GM21360 (cell line): ENCODE results near the gene FBF1.

Experiments used
- ATAC-seq: cut with Tn5 transposase; IDR thresholded peaks from one replicate; pipeline ENCODE4 v1.9.1; 2021; ENCODE audit warnings: mild to moderate bottlenecking, moderate library complexity; ENCODE audit not compliant: unreplicated experiment

FBF1 gene

DNA sequence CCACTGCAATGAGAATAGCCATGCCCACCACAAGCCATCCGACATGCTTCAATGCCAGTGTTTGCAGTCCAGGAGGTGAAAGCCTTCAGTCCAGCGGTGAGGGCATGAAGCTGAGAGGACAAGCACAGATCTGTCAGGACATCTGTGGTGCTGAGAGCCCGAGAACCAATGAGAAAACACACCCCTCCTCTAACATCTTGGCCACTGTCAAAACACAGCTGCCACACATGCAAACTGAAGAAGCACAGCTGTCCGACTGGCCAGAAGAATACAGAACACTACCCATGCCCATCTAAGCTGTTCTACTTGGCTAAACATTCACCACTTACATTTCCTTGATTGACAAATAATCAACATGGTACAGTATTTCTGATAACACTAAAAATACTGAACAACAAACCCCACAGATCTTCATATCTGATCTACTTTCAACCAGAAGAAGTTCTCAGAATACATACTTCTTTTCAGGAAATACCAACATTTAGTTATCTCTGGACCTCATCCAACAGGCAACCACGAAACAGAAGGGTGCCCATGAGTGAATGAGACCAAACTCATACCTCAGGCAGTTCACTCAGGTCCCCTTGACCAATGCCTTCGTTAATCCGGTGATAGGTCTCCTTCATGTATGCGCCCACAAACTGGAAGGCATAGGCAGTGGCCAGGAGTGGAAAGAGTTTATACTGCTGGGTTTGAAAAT lies 10.2 kb upstream of the FBF1 start:
- no peak for ATAC-seq

DNA sequence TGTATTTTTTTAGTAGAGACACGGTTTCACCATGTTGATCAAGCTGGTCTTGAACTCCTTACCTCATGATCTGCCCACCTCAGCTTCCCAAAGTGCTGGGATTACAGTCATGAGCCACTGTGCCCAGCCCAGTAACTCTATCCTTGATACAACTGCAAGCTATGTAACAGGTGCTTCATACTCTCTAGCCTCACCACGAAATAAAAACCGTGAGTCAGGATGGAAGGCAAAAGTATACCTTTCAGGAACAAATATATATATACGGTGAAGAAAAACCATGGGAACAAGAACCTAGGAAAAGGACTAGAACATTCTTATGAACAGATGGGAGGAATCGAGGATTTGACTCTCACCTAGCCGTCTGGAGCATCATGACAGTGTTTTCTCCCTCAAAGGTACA lies 9.6 kb upstream of the FBF1 start:
- no peak for ATAC-seq

GRCh38 chr17:75945211-75945610 lies 4.4 kb upstream of the FBF1 start:
- ATAC-seq: no peak

- no peak for ATAC-seq
Observed at GRCh38 chr17:75943491-75943890, 2.6 kb upstream of the FBF1 start.

DNA sequence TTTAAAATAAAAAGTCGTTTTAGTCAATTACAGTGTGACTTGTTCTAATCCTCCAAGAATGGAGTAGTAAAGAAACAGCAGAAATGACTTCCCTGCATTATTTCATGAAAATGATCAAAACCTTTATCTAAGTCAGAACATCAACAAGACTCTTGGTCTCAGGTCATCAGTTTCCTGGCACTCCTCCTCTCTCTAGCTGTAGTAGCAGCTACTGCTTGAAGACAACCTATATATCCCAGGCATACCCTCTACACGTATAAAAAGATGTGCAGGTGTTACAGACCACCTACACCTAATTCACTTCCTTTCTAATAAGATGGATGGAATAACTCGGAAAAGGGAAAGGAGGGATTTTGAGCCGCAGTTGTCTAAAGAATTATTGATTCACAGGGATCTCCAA lies 1.6 kb upstream of the FBF1 start:
- no peak for ATAC-seq

DNA sequence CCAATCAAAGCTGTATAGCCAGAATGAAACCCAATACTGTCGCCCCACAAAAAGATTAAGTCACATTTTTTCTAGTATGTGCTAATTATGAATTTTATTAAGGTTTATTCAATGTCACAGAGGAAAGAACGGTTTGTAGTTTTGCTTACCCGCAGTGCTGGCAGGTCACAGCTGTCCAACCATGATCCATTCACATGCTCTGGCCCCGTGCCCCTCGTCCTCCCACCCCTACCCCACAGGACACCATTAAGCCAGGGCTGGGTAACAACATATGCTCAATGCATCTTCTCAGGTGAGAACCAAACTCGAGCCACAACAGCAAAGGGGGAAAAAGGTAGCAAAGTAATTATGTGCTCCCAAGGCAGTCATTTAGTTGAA lies 589 bp upstream of the FBF1 start:
- ATAC-seq: no peak

DNA sequence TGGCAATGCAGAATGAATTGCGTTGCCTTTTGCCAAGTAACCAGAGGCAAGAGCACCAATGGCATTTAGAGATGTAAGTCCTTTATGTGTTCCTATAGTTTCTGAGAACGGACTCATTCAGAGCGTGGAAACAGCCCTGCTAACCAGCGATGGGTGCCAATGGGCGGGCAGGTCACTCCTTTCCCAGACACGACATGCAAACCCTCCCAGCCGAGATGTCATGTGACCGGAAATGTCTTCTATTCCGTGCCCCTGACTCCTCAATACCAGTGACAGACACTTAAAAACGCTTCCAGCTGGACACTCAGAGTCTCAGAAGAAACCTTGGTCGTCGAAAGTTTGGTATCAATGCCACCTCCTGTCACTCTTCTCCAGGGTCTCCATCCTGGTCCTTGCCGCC lies 3.2 kb downstream of the FBF1 start:
- no peak for ATAC-seq

GRCh38 chr17:75933808-75934207 lies 7.0 kb downstream of the FBF1 start:
- ATAC-seq: no peak

GRCh38 chr17:75932852-75933251 lies 8.0 kb downstream of the FBF1 start:
- ATAC-seq: no peak

DNA sequence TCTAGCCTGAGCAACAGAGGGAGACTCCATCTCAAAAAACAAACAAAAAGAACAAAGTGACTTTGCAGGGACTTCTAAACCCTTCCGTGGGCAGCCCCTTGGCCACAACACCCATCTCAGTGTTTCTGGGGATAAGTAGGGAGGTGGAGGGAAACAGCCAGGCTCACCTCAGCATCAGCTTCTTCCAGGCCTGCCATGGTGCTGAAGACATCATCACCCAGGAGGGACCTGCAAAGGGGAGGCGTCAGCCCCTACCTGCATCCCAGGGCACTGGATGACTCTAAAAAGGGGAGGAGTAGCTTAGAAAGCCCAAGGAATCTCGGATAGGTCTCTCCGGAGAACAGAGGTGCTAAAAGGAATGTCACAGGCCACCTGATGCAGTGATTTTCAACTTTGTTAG lies 9.8 kb downstream of the FBF1 start:
- ATAC-seq: no peak

DNA sequence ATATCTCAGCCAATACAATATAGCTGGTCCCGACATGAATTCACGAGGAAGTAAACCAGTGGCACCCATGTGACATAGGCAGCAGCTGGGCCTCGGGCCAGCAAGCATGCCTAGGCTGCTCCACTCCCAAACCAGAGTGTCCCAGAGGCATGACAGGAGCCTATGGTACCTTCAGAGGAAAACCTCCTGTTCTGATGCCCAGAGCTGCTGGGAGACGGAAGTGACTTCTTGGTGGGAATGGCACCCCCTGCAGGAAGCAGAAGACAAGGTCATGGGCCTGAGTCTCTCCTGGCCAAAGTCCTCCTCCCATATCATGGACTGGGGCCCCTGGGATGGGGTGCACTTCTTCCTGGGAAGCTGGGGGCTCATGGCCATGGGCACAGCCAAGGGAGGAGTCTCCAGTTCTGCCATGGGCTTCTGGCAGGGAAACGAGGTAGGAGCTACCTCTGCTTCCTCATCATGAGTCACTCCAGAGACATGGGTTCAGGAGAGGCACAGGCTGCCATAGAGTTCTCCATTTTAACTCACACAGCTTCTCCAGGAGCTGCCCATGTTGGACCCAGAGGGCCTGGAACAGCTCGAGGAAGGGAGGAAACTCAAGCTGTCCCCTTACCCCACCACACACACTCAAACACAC lies 13.4 kb downstream of the FBF1 start:
- ATAC-seq: no peak

GRCh38 chr17:75926456-75926855 lies 14.4 kb downstream of the FBF1 start:
- ATAC-seq: no peak

GRCh38 chr17:75925912-75926311 lies 14.9 kb downstream of the FBF1 start:
- no peak for ATAC-seq

DNA sequence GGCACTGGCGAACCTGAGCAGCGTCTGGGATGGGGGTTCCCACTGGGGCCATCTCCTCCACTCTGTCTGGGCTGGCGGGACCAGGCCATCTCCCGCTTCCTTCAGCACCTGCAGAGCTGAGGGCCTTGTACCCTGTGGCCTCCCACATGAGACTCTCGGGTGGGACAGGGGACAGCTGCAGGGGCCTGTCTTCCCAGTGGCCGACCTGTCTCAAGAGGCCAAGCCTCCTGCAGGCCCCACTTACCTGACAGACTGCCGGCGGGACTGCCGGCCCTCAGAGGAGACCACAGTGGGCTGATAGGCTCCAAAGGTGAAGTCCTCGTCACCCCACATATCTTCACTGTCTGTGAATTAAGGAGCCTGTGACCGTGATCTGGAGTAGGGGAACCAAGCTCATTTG lies 15.7 kb downstream of the FBF1 start:
- ATAC-seq: no peak

GRCh38 chr17:75922963-75923874 lies 17.6 kb downstream of the FBF1 start:
- ATAC-seq: no peak

DNA sequence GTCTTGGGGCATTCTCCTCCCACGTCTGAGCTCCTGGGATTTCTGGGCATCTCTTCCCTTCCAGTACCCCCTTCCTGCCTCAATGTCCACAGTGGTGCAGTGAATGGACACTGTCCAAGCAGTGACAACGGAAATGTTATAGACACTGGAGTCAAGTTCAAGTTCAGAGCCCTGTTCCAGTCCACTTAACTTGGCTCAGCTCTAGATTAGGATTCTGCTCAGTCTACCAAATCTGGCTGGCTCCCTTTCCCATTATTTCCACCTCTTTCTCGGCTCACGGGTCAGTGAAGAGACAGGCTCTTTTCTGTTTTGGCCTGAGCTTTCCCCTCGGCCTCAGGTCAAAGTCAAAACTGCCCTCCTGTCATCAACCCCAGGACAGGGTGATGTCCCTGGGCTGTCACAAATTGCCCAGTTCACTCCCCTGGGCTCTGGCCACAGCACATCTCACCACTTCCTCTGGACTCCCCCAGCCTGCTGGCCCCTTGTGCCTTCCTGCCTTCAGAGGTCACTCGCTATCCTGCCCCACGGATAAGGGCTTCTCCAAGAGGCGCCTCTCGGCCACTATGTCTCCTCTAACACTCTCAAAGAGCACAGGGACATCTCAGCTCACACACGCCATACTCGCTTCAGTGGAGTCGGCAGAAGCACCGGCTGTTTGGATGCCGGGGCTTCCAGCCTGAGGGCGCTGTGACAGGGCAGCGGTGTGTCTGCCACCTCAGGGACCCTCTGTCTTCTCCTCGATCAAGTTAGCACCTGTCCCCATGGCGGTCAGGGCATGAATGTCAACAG lies 18.5 kb downstream of the FBF1 start:
- no peak for ATAC-seq

DNA sequence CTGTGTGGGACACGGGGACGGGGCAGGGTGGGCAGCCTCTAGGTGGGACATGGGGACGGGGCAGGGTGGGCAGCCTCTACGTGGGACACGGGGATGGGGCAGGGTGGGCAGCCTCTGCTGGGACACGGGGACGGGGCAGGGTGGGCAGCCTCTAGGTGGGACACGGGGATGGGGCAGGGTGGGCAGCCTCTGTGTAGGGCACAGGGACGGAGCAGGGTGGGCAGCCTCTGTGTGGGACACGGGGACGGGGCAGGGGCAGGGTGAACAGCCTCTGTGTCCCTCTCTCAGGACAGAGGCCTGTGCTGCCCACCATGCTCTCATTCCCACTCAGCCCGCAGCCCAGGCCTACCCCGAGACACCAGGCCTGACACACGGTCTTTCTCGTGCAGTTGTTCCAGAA lies 19.2 kb downstream of the FBF1 start:
- no peak for ATAC-seq

DNA sequence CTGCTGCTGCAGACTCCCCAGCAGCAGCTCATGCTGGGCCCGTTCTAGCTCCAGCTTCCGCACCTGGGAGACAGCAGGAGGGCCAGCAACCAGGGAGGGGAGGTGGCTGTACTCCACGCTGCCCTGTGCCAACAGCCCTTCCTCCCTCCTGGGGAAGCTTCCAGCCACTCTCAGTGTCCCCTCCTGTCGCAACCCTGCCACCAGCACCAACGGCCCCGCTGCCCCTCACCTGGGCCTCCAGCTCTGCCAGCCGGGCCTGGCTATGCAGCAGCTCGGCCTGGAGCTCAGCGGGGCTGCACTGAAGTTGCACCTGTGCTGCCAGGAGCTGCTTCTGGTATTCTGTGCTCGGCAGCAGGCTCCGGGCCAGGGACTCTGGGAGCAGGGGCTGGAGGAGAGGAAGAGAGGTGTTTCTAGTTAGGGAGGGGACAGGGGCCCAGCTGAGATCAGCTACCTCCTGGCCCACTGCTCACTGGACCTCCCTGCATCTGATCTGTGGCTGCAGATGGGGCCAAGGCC lies 20.7 kb downstream of the FBF1 start:
- ATAC-seq: no peak

GRCh38 chr17:75919611-75920010 lies 21.2 kb downstream of the FBF1 start:
- ATAC-seq: no peak

DNA sequence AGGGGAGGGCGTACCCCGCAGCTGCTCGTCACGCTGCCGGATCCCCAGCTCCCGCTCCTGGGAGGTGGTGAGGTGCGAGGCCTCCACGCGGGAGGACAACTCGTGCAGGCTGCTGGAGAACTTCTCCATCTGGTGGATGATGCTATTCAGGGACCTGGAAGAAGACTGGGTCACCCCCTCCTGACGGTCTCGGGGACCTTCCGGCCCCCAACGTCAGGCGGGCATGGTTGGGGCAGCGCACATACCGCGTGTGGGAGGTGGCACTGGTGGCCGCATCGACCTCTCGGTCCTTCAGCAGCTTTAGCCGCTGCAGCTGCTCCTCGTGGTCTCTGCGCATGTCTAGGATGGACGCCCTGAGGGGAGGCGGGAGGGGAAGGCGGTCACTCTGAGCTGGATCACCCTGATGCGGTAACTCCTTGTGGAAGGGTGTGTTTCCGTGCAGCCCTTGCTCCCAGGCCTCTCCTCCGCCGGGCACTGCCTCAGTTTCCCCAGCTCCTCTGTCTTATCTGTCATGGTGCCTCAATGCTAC lies 22.9 kb downstream of the FBF1 start:
- ATAC-seq: no peak
